K562 (cell line): ENCODE data around the gene CLCN2. TPM values are rescaled to one million over a fixed set of nuclear protein-coding genes. Genes with fewer than 3 reads are reported as not detected.

Source experiments
- AFF1 ChIP-seq, 2 experiments: fragments of 450-650 bp; IDR thresholded peaks; 2 replicates each; pipeline ENCODE4 v1.6.1; 2018; ENCODE audit warnings: mild to moderate bottlenecking in 2 of 2, low read depth in 1 of 2; ENCODE audit not compliant: partially characterized antibody in 2 of 2
- ATF1 ChIP-seq, 2 experiments: fragments of 450-650 bp in 1 of 2; IDR thresholded peaks; 2 replicates each; pipeline ENCODE4 v1.6.1; 2016; ENCODE audit warnings: missing compliant biosample characterization in 1 of 2, missing genetic modification characterization in 1 of 2
- CREB1 ChIP-seq, 2 experiments: sonication (generic) in 1 of 2; formaldehyde crosslinking in 1 of 2; IDR thresholded peaks; 2 replicates each; pipeline versions ENCODE4 v1.6.1 to v1.8.0; 2012 to 2022; ENCODE audit warnings: inconsistent platforms in 1 of 2, mild to moderate bottlenecking in 1 of 2, missing genetic modification reagents in 1 of 2, moderate library complexity in 1 of 2
- E2F1 ChIP-seq: sonication (generic); formaldehyde crosslinking; IDR thresholded peaks from 2 replicates; pipeline ENCODE4 v1.8.1; 2023; ENCODE audit warnings: mild to moderate bottlenecking, missing genetic modification reagents, moderate library complexity
- EHMT2 ChIP-seq: fragments of 450-650 bp; IDR thresholded peaks from 2 replicates; pipeline ENCODE4 v1.6.1; 2018; ENCODE audit warnings: antibody characterized with exemption
- ETV1 ChIP-seq: fragments of 450-650 bp; conservative IDR thresholded peaks from 2 replicates; pipeline ENCODE4 v1.6.1; 2016; ENCODE audit warnings: missing genetic modification characterization, control low read depth, low read depth, missing compliant biosample characterization
- ETV5 ChIP-seq: sonication (generic); formaldehyde crosslinking; IDR thresholded peaks from 2 replicates; pipeline ENCODE4 v1.4.0; 2020; ENCODE audit warnings: low read depth, mild to moderate bottlenecking, missing genetic modification reagents
- FOSL1 ChIP-seq: fragments of 200-800 bp; sonication (Bioruptor generic); conservative IDR thresholded peaks from 2 replicates; pipeline ENCODE4 v1.6.1; 2016; ENCODE audit warnings: missing genetic modification characterization, missing compliant biosample characterization
- GTF2E2 ChIP-seq: fragments of 200-800 bp; sonication (Bioruptor generic); IDR thresholded peaks from 2 replicates; pipeline ENCODE4 v1.6.1; 2016; ENCODE audit warnings: missing genetic modification characterization, missing compliant biosample characterization
- MCM5 ChIP-seq: fragments of 450-650 bp; IDR thresholded peaks from 2 replicates; pipeline ENCODE4 v1.6.1; 2016; ENCODE audit warnings: low read depth
- MEF2D ChIP-seq: conservative IDR thresholded peaks from 2 replicates; pipeline ENCODE4 v1.6.1; 2016; ENCODE audit warnings: low read depth, missing genetic modification characterization, missing compliant biosample characterization
- MEIS2 ChIP-seq: fragments of 450-650 bp; IDR thresholded peaks from 2 replicates; pipeline ENCODE4 v1.6.1; 2014; ENCODE audit warnings: mild to moderate bottlenecking; ENCODE audit not compliant: partially characterized antibody
- MIER1 ChIP-seq: fragments of 450-650 bp; IDR thresholded peaks from 2 replicates; pipeline ENCODE4 v1.6.1; 2016; ENCODE audit warnings: antibody characterized with exemption, mild to moderate bottlenecking, low read depth
- NCOA1 ChIP-seq: fragments of 450-650 bp; IDR thresholded peaks from 2 replicates; pipeline ENCODE4 v1.6.1; 2016; ENCODE audit warnings: low read depth
- NFYB ChIP-seq: IDR thresholded peaks from 2 replicates; pipeline ENCODE4 v1.6.1; 2011; ENCODE audit warnings: mild to moderate bottlenecking, moderate library complexity; ENCODE audit not compliant: insufficient read length; ENCODE audit errors: extremely low read depth
- POLR2G ChIP-seq: fragments of 200-400 bp; formaldehyde crosslinking; IDR thresholded peaks from 2 replicates; pipeline ENCODE4 v1.6.1; 2017; ENCODE audit warnings: low read depth, mild to moderate bottlenecking, antibody characterized with exemption, low read length, moderate library complexity
- SMARCA4 ChIP-seq: fragments of 450-650 bp; IDR thresholded peaks from 2 replicates; pipeline ENCODE4 v1.6.1; 2016
- SNRNP70 ChIP-seq: fragments of 200-400 bp; formaldehyde crosslinking; optimal IDR thresholded peaks from 2 replicates; pipeline ENCODE3; 2017; ENCODE audit warnings: low read depth, low read length
- SP2 ChIP-seq: IDR thresholded peaks from 2 replicates; pipeline ENCODE4 v1.6.1; 2011; ENCODE audit warnings: mild to moderate bottlenecking, low read depth, low read length, moderate library complexity; ENCODE audit not compliant: poor library complexity, severe bottlenecking; ENCODE audit errors: extremely low read depth
- STAG1 ChIP-seq: sonication (generic); formaldehyde crosslinking; IDR thresholded peaks from 2 replicates; pipeline ENCODE4 v1.5.0; 2020; ENCODE audit warnings: missing genetic modification reagents, borderline replicate concordance
- ZC3H11A ChIP-seq: IDR thresholded peaks from 2 replicates; pipeline ENCODE4 v1.6.1; 2012; ENCODE audit warnings: low read depth, low read length, improper control_type of control experiment
- polyA plus RNA-seq, 8 experiments: library from polyadenylated mRNA; depleted of rRNA in 4 of 8; stranded (reverse) in 5 of 8; unstranded in 3 of 8; fragments of >200 nt; fragmentation: Nextera tagmentation in 2 of 8; fragmentation: Illumina TruSeq in 1 of 8; extraction: Ambion mirVana in 2 of 8; extraction: Trizol in 1 of 8; gene quantifications; 2 replicates each; pipeline versions ENCODE4 v1.2.1 to v1.2.3, GENCODE V29; 2011 to 2014; ENCODE audit warnings: inconsistent platforms in 1 of 8, missing spikeins in 1 of 8
- total RNA-seq, 7 experiments: library from RNA; depleted of rRNA in 6 of 7; stranded (reverse); fragments of >200 nt in 6 of 7; fragmentation: Illumina TruSeq in 2 of 7; extraction: Trizol in 2 of 7; gene quantifications; 2 replicates each; pipeline versions ENCODE4 v1.2.1 to v1.2.3, GENCODE V29; 2011 to 2021; ENCODE audit warnings: low replicate concordance in 1 of 7

CLCN2 gene
- total and polyA plus RNA-seq, 9 of the 15 experiments (the other 6 are each of a cell fraction or from before 2014, with no cell fraction given): 0.10 to 14.0 (median 6.9) TPM

- TF ChIP-seq AFF1 (IDR thresholded peaks at IDR 0.05; ENCODE audit: low read depth in 1 of 2, partially characterized antibody in 2 of 2) (no peak), NCOA1 (no peak), MEIS2 (peak; percentile 73), EHMT2 (no peak), SMARCA4 (peak; percentile 75), NFYB (no peak), SNRNP70 (no peak), CREB1 (IDR thresholded peaks at IDR 0.05) (peak; percentile 43; the same call in 1 of the 2 replicates), CREB1 (CRISPR knock-in tag; IDR thresholded peaks at IDR 0.05) (peak; percentile 15; the same call in 1 of the 2 replicates), ZC3H11A (no peak), ETV1 (tag) (peak; percentile 42; the same call in 1 of the 2 replicates), STAG1 (CRISPR knock-in tag) (no peak), E2F1 (CRISPR knock-in tag) (no peak), MEF2D (no peak), ETV5 (no peak), GTF2E2 (tag) (no peak), FOSL1 (peak; percentile 93), ATF1 (CRISPR knock-in tag; IDR thresholded peaks at IDR 0.05) (no peak), ATF1 (tag; IDR thresholded peaks at IDR 0.05) (no peak; the same call in 1 of the 2 replicates), MCM5 (no peak), MIER1 (no peak), SP2 (no peak), POLR2G (peak; percentile 59)
- TF ChIP-seq, all 486 proteins: peak for 44
Observed at GRCh38 chr3:184334470-184335158, 26.8 kb downstream of the CLCN2 start (continued).
